Prostate gland (tissue), 2 donors: ENCODE results near the gene RGS9. TPM values are rescaled to one million over a fixed set of nuclear protein-coding genes. Genes with fewer than 3 reads are reported as not detected.
A peak's percentile ranks its signal among the peaks of the same experiment; 100 is the strongest.

Source experiments
- DNase-seq: peaks from one replicate; pipeline ENCODE4 v3.0.0-alpha.2; 2019; ENCODE audit warnings: low spot score
- H3K27ac ChIP-seq, 2 donors: fragments of 200-600 bp; sonication (generic); 2 replicates each; pipeline ENCODE4 v1.5.1; 2017 to 2019
- H3K27me3 ChIP-seq: fragments of 200-600 bp; sonication (generic); replicated peaks from 2 replicates; pipeline ENCODE4 v1.5.1; 2019; ENCODE audit not compliant: insufficient read depth
- H3K36me3 ChIP-seq, 2 donors: fragments of 200-600 bp; sonication (generic); 1 replicate in 1 of 2; 2 replicates in 1 of 2; pipeline versions ENCODE4 v1.5.1 to v1.8.1; 2017 to 2019
- H3K4me1 ChIP-seq: fragments of 200-600 bp; sonication (generic); replicated peaks from 2 replicates; pipeline ENCODE4 v1.5.1; 2019
- H3K4me3 ChIP-seq, 2 donors: fragments of 200-600 bp; sonication (generic); 2 replicates each; pipeline ENCODE4 v1.5.1; 2017 to 2019
- H3K9me3 ChIP-seq: fragments of 200-600 bp; sonication (generic); 2 replicates; pipeline ENCODE4 v1.5.1; 2017
- POLR2A ChIP-seq: fragments of 450-650 bp; IDR thresholded peaks from one replicate; pipeline ENCODE4 v1.6.1; 2016; ENCODE audit warnings: antibody characterized with exemption, mild to moderate bottlenecking
- POLR2AphosphoS5 ChIP-seq: sonication (generic); formaldehyde crosslinking; IDR thresholded peaks from one replicate; pipeline ENCODE4 v1.6.1; 2017; ENCODE audit warnings: antibody characterized with exemption
- whole genome bisulfite sequencing: methylation state at CpG from one replicate; pipeline ENCODE4 v1.1.5; 2018; 5-methylcytosine and 5-hydroxymethylcytosine counted together
- intact Hi-C: fragments of 100-400 bp; cut with DNase I; formaldehyde crosslinking; loops from one replicate; pipeline ENCODE4 v1.14.2; 2022
- total RNA-seq, 2 donors: library from RNA; depleted of rRNA; stranded (reverse); fragments of >200 nt; gene quantifications; one replicate each; pipeline ENCODE4 v1.1.0, GENCODE V29; 2016
- TF ChIP-seq, protein P1 (sequence below), 4 experiments: fragments of 200-600 bp in 2 of 4; fragments of 450-650 bp in 2 of 4; sonication (generic) in 2 of 4; IDR thresholded peaks; 1 replicate in 3 of 4; 2 replicates in 1 of 4; pipeline ENCODE4 v1.5.1; 2016 to 2019; ENCODE audit warnings: antibody characterized with exemption in 4 of 4, mild to moderate bottlenecking in 2 of 4, moderate library complexity in 2 of 4

Gene RGS9
- total RNA-seq, 2 donors from 2014 or later = 7.9 to 9.3 TPM

DNA sequence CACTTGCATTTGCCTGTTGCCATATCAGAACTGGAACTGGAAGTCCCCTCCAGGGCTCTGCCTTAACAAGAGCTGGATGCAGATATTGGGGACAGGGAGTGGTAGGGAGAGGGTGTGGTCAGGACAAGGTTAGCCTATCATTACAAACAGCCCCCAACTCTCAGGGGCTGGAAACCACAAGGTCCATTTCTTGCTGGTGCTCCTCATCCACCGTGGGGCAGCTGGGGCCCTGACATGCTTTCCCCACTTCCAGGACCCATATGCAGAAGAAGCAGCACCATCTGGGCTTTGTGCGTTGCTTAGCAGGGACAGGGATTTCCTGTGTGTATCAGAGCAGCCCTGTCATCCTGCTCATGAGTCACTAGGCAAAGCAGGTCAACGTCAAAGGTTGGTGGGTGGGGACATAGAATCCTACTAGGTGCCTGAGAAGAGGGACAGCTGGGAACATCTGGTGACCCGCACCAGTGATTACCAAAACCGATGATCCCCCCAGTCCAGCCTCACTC, 26.9 kb downstream of the RGS9 start:
- Histone ChIP-seq H3K36me3 (no peaks in the 10 kb centered on the region), H3K27me3 (no peaks in the 10 kb centered on the region), H3K4me1 (no peaks in the 10 kb centered on the region), H3K27ac (no peak overlapping the region), H3K9me3 (no peaks in the 10 kb centered on the region), H3K4me3 (no peak overlapping the region)
- WGBS = 51% methylated on average over 4 of the region's 5 CpGs
- DNase-seq = no peak
- intact Hi-C loops = no loop called here
- no peak for TF ChIP-seq POLR2A
- no peak for TF ChIP-seq POLR2AphosphoS5
- TF ChIP-seq, protein P1, sequence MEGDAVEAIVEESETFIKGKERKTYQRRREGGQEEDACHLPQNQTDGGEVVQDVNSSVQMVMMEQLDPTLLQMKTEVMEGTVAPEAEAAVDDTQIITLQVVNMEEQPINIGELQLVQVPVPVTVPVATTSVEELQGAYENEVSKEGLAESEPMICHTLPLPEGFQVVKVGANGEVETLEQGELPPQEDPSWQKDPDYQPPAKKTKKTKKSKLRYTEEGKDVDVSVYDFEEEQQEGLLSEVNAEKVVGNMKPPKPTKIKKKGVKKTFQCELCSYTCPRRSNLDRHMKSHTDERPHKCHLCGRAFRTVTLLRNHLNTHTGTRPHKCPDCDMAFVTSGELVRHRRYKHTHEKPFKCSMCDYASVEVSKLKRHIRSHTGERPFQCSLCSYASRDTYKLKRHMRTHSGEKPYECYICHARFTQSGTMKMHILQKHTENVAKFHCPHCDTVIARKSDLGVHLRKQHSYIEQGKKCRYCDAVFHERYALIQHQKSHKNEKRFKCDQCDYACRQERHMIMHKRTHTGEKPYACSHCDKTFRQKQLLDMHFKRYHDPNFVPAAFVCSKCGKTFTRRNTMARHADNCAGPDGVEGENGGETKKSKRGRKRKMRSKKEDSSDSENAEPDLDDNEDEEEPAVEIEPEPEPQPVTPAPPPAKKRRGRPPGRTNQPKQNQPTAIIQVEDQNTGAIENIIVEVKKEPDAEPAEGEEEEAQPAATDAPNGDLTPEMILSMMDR (IDR thresholded peaks at IDR 0.05) = no peak

DNA sequence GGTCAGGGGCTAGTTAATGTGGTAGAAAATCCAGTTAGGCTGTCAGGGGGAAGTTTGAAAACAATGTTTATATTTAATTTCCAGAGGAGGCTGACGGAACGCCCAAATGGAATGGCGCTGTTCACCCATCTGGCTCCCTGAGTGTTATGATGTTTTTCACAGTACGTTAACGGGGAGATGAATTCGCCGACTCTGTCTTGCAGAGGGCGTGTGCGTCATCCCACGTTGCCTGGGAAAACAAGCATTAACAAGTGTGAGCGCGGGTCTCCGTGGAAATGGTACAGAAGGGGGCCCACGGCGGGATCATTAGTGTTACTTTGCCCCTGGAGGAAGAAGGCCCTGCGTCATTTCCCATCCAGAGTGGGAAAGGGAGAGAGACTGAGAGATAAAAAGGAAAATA, 29.6 kb downstream of the RGS9 start:
- Histone ChIP-seq H3K9me3 (no peaks in the 10 kb centered on the region), H3K4me3 (no peak overlapping the region), H3K36me3 (no peaks in the 10 kb centered on the region), H3K27me3 (no peaks in the 10 kb centered on the region), H3K27ac (no peak overlapping the region), H3K4me1 (no peaks in the 10 kb centered on the region)
- WGBS = 79% methylated on average over 16 of the region's 16 CpGs
- intact Hi-C loops = no loop called here
- TF ChIP-seq, protein P1 (IDR thresholded peaks at IDR 0.05) = no peak
- TF ChIP-seq POLR2AphosphoS5 (no peak), POLR2A (no peak)
- no peak for DNase-seq

DNA sequence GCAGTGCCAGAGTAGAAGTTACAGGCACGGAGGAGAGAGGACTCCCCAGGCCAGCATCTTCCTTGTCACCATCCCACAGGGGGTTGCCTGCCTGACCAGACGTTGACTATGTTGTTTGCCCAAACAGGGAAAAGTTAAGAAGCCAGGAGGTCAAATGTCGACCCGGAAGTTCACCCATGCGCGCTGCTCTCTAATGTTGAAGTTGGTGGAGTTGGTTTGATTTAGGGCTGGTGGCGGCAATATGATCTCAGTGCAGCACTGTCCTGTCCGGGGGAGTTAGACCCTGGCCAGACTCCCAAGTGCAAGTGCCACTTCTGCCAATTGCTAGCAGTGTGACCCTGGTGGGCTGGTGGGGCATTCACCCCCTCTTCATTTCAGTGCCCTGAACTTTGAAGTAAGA, 30.4 kb downstream of the RGS9 start:
- H3K27ac ChIP-seq = no peak overlapping the region
- H3K27me3 ChIP-seq = no peaks in the 10 kb centered on the region
- no peaks in the 10 kb centered on the region for H3K4me1 ChIP-seq
- DNase-seq = no peak
- H3K36me3 ChIP-seq = no peaks in the 10 kb centered on the region
- H3K4me3 ChIP-seq = no peak overlapping the region
- TF ChIP-seq, protein P1 (IDR thresholded peaks at IDR 0.05) = no peak
- TF ChIP-seq POLR2A (no peak), POLR2AphosphoS5 (no peak)
- H3K9me3 ChIP-seq = no peaks in the 10 kb centered on the region
- intact Hi-C loops = no loop called here
- WGBS = 82% methylated on average over 8 of the region's 8 CpGs

DNA sequence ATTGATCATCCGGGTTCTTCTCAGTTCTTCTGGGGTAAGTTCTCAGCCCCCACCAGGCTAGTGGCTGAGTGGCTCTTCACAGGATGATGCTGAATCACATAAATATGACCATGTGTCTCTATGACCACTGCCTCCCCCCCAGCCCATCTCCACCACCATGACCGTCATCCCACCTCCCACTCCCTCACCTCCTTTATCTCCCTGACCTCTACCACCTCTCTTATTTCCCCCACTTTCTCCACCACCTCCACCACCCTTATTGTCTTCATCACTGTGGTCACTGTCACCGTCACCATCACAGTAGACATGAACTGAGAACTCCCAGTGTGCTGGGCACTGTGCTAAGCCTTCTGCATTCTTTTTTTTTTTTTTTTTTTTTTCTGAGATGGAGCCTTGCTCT, 32.5 kb downstream of the RGS9 start:
- no peak for DNase-seq

DNA sequence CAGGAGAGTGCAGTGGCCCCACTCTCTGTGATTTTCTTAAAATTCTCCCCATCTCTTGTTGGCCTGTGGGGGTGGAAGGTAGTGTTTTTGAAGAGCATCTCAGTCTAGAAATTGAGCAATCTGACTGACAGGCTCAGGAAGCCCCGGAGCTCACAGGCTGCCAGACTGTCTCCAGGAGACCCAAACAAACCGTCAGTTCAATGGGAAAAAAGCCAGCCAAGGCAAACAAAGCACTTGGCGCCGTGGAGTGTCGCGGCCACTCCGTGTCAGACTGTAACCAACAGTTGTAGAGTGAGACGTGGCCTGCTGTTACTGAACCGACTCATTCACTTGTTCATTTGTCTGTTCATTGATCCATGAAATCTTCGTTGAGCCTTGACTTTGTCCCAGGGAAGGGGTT, 33.7 kb downstream of the RGS9 start:
- Histone ChIP-seq H3K9me3 (no peaks in the 10 kb centered on the region), H3K4me1 (no peaks in the 10 kb centered on the region), H3K4me3 (no peak overlapping the region), H3K27ac (no peak overlapping the region), H3K27me3 (no peaks in the 10 kb centered on the region), H3K36me3 (no peaks in the 10 kb centered on the region)
- TF ChIP-seq, protein P1 (IDR thresholded peaks at IDR 0.05) = no peak
- peak; percentile 40 for DNase-seq
- 22% methylated on average over 10 of the region's 10 CpGs for WGBS
- intact Hi-C loops = no loop called here

More for the DNA sequence above, 32.5 kb downstream of the RGS9 start:
- H3K36me3 ChIP-seq = no peaks in the 10 kb centered on the region
- 96% methylated on average over 3 of the region's 3 CpGs for WGBS
- no peaks in the 10 kb centered on the region for H3K9me3 ChIP-seq
- no peak overlapping the region for H3K4me3 ChIP-seq
- H3K27ac ChIP-seq = no peak overlapping the region
- intact Hi-C loops = no loop called here
- no peaks in the 10 kb centered on the region for H3K4me1 ChIP-seq
- no peaks in the 10 kb centered on the region for H3K27me3 ChIP-seq
- TF ChIP-seq, protein P1 (IDR thresholded peaks at IDR 0.05) = no peak
- TF ChIP-seq POLR2A = no peak
- TF ChIP-seq POLR2AphosphoS5 = no peak
